Measurements from ENCODE around the gene MRPS18A.

DNA sequence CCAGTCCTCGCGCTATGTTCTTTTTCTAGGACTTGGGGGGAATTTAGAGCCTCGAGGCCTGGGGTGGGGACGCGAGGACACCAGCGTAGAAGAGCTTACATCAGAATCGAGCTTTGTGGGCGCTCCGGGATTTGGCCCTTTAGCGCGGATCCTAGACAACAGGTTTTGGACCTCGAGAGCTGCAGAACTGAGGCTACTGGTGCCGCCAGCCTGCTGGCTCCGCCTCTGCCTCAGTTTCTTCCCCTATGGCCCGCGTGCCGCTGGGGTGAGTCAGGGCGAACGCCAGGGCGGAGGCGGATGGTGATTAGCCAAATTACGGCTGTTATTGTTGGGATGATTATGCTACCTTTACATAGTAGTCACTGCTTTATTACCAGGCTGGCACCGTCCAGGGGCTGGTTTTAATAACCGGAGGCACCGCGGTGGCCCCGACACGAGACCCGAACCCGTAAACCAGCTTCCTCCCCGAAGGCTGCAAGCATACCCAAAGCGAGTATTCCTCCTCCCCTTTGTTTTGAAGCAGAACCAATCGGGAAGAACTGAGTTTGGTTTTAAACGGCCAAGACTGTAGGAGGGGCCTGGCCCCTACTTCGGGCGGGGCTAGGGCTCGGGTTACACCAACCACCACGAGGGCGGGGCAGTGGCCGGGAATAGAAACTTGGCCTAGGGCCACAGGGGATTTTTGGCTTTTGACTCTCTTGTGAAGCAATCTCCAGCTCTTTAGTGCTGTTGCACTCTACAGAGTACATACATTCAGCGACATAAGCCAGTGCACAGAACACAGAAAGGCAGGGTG lies 57.9 kb downstream of the MRPS18A start:
- TF ChIP-seq, protein P1, sequence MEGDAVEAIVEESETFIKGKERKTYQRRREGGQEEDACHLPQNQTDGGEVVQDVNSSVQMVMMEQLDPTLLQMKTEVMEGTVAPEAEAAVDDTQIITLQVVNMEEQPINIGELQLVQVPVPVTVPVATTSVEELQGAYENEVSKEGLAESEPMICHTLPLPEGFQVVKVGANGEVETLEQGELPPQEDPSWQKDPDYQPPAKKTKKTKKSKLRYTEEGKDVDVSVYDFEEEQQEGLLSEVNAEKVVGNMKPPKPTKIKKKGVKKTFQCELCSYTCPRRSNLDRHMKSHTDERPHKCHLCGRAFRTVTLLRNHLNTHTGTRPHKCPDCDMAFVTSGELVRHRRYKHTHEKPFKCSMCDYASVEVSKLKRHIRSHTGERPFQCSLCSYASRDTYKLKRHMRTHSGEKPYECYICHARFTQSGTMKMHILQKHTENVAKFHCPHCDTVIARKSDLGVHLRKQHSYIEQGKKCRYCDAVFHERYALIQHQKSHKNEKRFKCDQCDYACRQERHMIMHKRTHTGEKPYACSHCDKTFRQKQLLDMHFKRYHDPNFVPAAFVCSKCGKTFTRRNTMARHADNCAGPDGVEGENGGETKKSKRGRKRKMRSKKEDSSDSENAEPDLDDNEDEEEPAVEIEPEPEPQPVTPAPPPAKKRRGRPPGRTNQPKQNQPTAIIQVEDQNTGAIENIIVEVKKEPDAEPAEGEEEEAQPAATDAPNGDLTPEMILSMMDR (IDR thresholded peaks at IDR 0.05; ENCODE audit: insufficient read depth, low read length, poor library complexity, severe bottlenecking), result no peak
- TF ChIP-seq EZH2phosphoT487 (conservative IDR thresholded peaks at IDR 0.05; ENCODE audit: low read length), result no peak
